SU-DHL-6 (cell line): ENCODE data around the gene CDKN2C.

Experiments
- H2AFZ ChIP-seq: fragments of 200-600 bp; sonication (generic); 2 replicates; pipeline ENCODE4 v1.6.1; 2014; ENCODE audit warnings: low read depth, mild to moderate bottlenecking, moderate library complexity, mixed read lengths, antibody characterized with exemption, low read length; ENCODE audit not compliant: severe bottlenecking
- H3F3A ChIP-seq: fragments of 200-600 bp; shearing (Covaris generic); 2 replicates; pipeline ENCODE4 v1.6.0; 2016; ENCODE audit warnings: antibody characterized with exemption, mild to moderate bottlenecking; ENCODE audit not compliant: insufficient read depth
- H3K27ac ChIP-seq: fragments of 200-600 bp; sonication (generic); 2 replicates; pipeline ENCODE4 v1.5.1; 2016; ENCODE audit warnings: low read depth, mild to moderate bottlenecking, low read length, moderate library complexity, mixed read lengths
- H3K27me3 ChIP-seq: fragments of 200-600 bp; sonication (generic), shearing (Covaris generic); 2 replicates; pipeline ENCODE4 v1.6.0; 2014; ENCODE audit warnings: mild to moderate bottlenecking, low read length
- H3K36me3 ChIP-seq: fragments of 200-600 bp; sonication (generic); 2 replicates; pipeline ENCODE4 v1.6.1; 2014; ENCODE audit warnings: mild to moderate bottlenecking, low read length, mixed read lengths
- H3K4me2 ChIP-seq: fragments of 300-600, 200-600 bp; shearing (Covaris generic), sonication (generic); 2 replicates; pipeline ENCODE4 v1.6.0; 2014; ENCODE audit warnings: low read length, low read depth, mild to moderate bottlenecking; ENCODE audit not compliant: poor library complexity, severe bottlenecking
- H3K4me3 ChIP-seq: fragments of 200-600 bp; sonication (generic); 2 replicates; pipeline ENCODE4 v1.5.1; 2014; ENCODE audit warnings: antibody characterized with exemption, low read length, mild to moderate bottlenecking, mixed read lengths; ENCODE audit not compliant: insufficient read depth, poor library complexity, severe bottlenecking
- H3K79me2 ChIP-seq: fragments of 200-600 bp; sonication (generic); 2 replicates; pipeline ENCODE4 v1.6.1; 2014; ENCODE audit warnings: mild to moderate bottlenecking, low read length, moderate library complexity; ENCODE audit not compliant: insufficient read depth
- H3K9ac ChIP-seq: fragments of 200-600 bp; sonication (generic); 2 replicates; pipeline ENCODE4 v1.7.0; 2014; ENCODE audit warnings: mild to moderate bottlenecking, low read length
- H3K9me2 ChIP-seq: fragments of 200-600 bp; sonication (generic); replicated peaks from 2 replicates; pipeline ENCODE4 v1.6.1; 2014; ENCODE audit warnings: low read length; ENCODE audit not compliant: insufficient read depth
- H3K9me3 ChIP-seq: fragments of 200-600 bp; sonication (generic); 2 replicates; pipeline ENCODE4 v1.6.1; 2014; ENCODE audit warnings: low read length, mixed read lengths; ENCODE audit not compliant: insufficient read depth
- H4K20me1 ChIP-seq: fragments of 200-600 bp; sonication (generic); 2 replicates; pipeline ENCODE4 v1.6.1; 2014; ENCODE audit warnings: low read depth, mild to moderate bottlenecking, antibody characterized with exemption, low read length, moderate library complexity, mixed read lengths
- EZH2phosphoT487 ChIP-seq: fragments of 200-600 bp; sonication (generic), shearing (Covaris generic); conservative IDR thresholded peaks from 2 replicates; pipeline ENCODE4 v1.6.1; 2018; ENCODE audit warnings: mild to moderate bottlenecking, antibody characterized with exemption, low read length, moderate library complexity, mixed read lengths
- TF ChIP-seq, protein P1 (sequence below): fragments of 200-600 bp; sonication (generic); IDR thresholded peaks from one replicate; pipeline ENCODE4 v1.5.1; 2017; ENCODE audit warnings: antibody characterized with exemption, mild to moderate bottlenecking, low read length, moderate library complexity; ENCODE audit not compliant: insufficient read depth, poor library complexity, severe bottlenecking

The CDKN2C gene

DNA sequence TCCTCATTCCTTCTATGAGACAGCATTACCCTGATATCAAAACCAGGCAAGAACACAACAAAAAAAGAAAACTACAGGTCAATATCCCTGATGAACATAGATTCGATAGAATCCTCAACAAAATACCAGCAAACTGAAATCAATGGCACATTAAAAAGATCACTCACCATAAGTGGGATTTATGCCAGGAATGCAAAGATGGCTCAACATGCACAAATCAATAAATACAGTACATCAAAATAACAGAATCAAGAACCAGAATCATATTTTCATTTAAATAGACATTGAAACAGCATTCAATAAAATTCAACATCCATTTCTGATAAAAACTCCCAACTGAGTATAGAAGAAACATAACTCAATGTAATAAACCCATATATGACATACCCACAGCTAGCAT is 46.5 kb upstream of the CDKN2C start:
- H3K27ac ChIP-seq: no peak overlapping the region
- peaks cover 100% of the 10 kb centered on the region for H3K79me2 ChIP-seq
- no peak overlapping the region for H3K9ac ChIP-seq
- H3K4me3 ChIP-seq: no peak overlapping the region
- H4K20me1 ChIP-seq: no peaks in the 10 kb centered on the region
- no peak for TF ChIP-seq EZH2phosphoT487
- TF ChIP-seq, protein P1, sequence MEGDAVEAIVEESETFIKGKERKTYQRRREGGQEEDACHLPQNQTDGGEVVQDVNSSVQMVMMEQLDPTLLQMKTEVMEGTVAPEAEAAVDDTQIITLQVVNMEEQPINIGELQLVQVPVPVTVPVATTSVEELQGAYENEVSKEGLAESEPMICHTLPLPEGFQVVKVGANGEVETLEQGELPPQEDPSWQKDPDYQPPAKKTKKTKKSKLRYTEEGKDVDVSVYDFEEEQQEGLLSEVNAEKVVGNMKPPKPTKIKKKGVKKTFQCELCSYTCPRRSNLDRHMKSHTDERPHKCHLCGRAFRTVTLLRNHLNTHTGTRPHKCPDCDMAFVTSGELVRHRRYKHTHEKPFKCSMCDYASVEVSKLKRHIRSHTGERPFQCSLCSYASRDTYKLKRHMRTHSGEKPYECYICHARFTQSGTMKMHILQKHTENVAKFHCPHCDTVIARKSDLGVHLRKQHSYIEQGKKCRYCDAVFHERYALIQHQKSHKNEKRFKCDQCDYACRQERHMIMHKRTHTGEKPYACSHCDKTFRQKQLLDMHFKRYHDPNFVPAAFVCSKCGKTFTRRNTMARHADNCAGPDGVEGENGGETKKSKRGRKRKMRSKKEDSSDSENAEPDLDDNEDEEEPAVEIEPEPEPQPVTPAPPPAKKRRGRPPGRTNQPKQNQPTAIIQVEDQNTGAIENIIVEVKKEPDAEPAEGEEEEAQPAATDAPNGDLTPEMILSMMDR: no peak
- peaks cover 12% of the 10 kb centered on the region; the same call in 1 of the 2 replicates for H3K36me3 ChIP-seq
- no peak overlapping the region for H2AFZ ChIP-seq
- 0 out of 2 replicates have a peak, but pooled peaks cover 6% of the 10 kb centered on the region for H3K9me3 ChIP-seq
- no peak overlapping the region for H3K4me2 ChIP-seq
- H3K9me2 ChIP-seq: no peaks in the 10 kb centered on the region
- H3K27me3 ChIP-seq: no peaks in the 10 kb centered on the region
- no peaks in the 10 kb centered on the region for H3F3A ChIP-seq

DNA sequence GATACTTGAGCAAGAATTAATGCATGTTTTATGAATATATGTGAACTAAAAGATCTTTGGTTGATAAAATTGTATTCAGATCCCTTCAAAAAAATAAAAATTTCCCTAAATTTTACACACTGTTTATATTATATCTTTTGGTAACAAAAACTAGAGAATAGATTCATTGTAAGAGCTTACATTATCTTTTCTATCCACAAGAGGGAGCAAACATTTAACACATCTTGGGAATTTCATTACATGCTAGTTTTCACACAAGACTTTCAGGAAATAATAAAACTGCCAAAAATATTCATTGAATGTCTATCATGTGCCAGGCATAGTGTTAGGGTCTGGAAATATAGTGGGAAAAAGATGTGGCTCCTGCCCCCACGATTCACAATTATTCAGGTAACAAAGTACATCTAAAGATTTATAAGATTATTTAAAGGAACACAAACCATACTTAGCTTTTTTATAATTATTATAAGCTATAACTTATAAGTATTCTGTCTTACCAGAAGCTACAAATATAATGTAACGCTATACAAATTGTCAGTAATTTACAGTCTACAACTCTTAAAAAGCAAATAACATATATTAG is 40.6 kb upstream of the CDKN2C start:
- no peak overlapping the region for H3K9ac ChIP-seq
- H3K4me2 ChIP-seq: no peak overlapping the region
- H3K27ac ChIP-seq: no peak overlapping the region
- no peaks in the 10 kb centered on the region for H3K9me3 ChIP-seq
- peaks cover 4% of the 10 kb centered on the region; the same call in 1 of the 2 replicates for H3K36me3 ChIP-seq
- H3K27me3 ChIP-seq: no peaks in the 10 kb centered on the region
- H3F3A ChIP-seq: peaks cover 6% of the 10 kb centered on the region; the same call in 1 of the 2 replicates
- TF ChIP-seq, protein P1: no peak
- TF ChIP-seq EZH2phosphoT487: no peak
- no peak overlapping the region for H3K4me3 ChIP-seq
- no peaks in the 10 kb centered on the region for H3K9me2 ChIP-seq
- H2AFZ ChIP-seq: no peak overlapping the region
- H4K20me1 ChIP-seq: peaks cover 8% of the 10 kb centered on the region; the same call in 1 of the 2 replicates
- peaks cover 92% of the 10 kb centered on the region for H3K79me2 ChIP-seq

DNA sequence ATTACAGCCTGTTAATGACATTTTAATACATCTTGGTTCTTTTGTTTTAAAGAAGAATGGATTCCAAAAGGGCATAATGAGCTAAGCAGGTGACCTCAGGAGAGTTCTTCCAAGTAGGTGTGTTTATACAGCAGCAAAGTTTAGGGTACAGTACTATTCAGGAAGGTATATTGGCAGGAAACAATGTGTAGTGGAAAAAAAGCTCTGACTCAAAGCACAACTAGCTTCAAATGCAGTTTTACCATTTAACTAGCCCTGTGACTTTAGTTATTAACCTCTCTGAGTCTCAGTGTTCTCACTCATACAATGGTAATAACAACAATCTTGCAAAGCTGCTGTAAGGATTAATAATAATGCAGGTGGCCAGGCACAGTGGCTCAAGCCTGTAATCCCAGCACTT is 39.9 kb upstream of the CDKN2C start:
- Histone ChIP-seq H3K79me2 (peaks cover 92% of the 10 kb centered on the region), H4K20me1 (peaks cover 8% of the 10 kb centered on the region; the same call in 1 of the 2 replicates), H3K9ac (no peak overlapping the region), H3K27ac (no peak overlapping the region), H3F3A (peaks cover 6% of the 10 kb centered on the region; the same call in 1 of the 2 replicates), H2AFZ (no peak overlapping the region), H3K36me3 (peaks cover 4% of the 10 kb centered on the region; the same call in 1 of the 2 replicates), H3K27me3 (no peaks in the 10 kb centered on the region), H3K9me2 (no peaks in the 10 kb centered on the region), H3K4me3 (no peak overlapping the region), H3K9me3 (no peaks in the 10 kb centered on the region), H3K4me2 (no peak overlapping the region)
- TF ChIP-seq, protein P1: no peak
- no peak for TF ChIP-seq EZH2phosphoT487
